GM12891 (cell line): ENCODE data around the gene GAST.

Experiments
- PAX5 ChIP-seq: IDR thresholded peaks from 2 replicates; pipeline ENCODE4 v1.6.1; 2011; ENCODE audit warnings: low read length, moderate library complexity, mild to moderate bottlenecking; ENCODE audit not compliant: insufficient read depth, severe bottlenecking
- POLR2A ChIP-seq: IDR thresholded peaks from 2 replicates; pipeline ENCODE4 v1.6.1; 2011; ENCODE audit warnings: low read depth, low read length, control low read depth
- POLR2AphosphoS5 ChIP-seq: IDR thresholded peaks from 2 replicates; pipeline ENCODE4 v1.6.1; 2011; ENCODE audit warnings: low read depth, low read length, control low read depth
- POU2F2 ChIP-seq: IDR thresholded peaks from 2 replicates; pipeline ENCODE4 v1.6.1; 2011; ENCODE audit warnings: low read depth, mild to moderate bottlenecking, control low read depth, low read length, moderate library complexity
- SPI1 ChIP-seq: IDR thresholded peaks from 2 replicates; pipeline ENCODE4 v1.6.1; 2011; ENCODE audit warnings: low read depth, low read length, control low read depth
- TAF1 ChIP-seq: IDR thresholded peaks from 2 replicates; pipeline ENCODE4 v1.6.1; 2011; ENCODE audit warnings: low read depth, low read length, control low read depth

DNA sequence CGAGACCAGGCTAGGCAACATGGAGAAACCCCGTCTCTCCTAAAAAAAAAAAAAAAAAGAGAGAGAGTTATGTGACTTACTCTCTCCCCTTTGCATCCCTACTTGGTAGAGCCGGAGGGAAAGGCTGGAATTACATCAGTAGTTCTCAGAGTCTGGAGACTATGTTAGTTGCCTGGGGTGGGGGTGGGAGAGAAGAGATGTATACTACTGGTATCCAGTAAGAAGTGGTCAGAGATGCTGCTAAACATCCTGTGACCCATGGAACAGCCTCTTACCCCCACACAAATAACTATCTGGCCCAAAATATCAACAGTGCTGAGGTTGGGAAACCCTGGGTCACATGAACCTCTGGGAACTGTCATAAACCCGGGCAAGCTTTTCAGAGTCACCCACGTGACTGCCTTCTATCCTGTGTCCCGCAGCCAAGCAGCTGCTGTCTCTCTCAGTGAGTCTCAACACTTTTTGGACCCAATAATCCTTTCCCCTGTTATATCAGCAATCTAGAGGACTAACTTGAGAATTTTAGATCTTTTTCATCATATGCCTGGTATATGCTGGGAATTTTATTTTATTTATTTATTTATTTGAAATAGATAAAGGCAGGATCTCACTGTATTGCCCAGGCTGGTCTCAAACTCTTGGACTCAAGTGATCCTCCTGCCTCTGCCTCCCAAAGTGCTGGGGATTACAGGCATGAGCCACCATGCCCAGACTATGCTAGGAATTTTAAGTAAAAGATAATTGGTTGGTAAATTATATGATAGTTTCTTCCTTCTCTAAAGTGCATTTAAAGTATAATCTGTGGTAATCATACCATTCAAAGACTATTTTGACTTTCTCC, 14.8 kb upstream of the GAST start:
- TF ChIP-seq TAF1: no peak
- no peak for TF ChIP-seq POLR2A
- no peak for TF ChIP-seq POLR2AphosphoS5
- no peak for TF ChIP-seq SPI1
- no peak for TF ChIP-seq POU2F2
- TF ChIP-seq PAX5: no peak
